ENCODE data around the gene PSME2. TPM values are rescaled to one million over a fixed set of nuclear protein-coding genes. Genes with fewer than 3 reads are reported as not detected.

Gene PSME2
- total RNA-seq, 8 experiments from 2014 or later = 77.2 to 504 (median 129) TPM

GRCh38 chr14:24144451-24144850, 2.0 kb downstream of the PSME2 start:
- 40 to 100% (median 100%) methylated on average over 1 of the region's 1 CpG; no CpG with 5 or more reads in 3 of the 10 experiments for WGBS, 10 experiments
- no peak for ATAC-seq (replicated peaks in 6 of 8)
- Histone ChIP-seq H3K4me3 (no peak overlapping the region), H3K27ac (no peak overlapping the region), H3K4me1 (replicated peaks in 1 of 2) (peaks cover 13 to 14% of the 10 kb centered on the region in 2 donors)
- in situ Hi-C loops (cut with MboI; ENCODE audit: low pct_unique_long_range_greater_than_20kb in 2 of 9, low sequenced_read_pairs in 9 of 9, unreplicated experiment in 9 of 9) = no loop called here

GRCh38 chr14:24143511-24143910, 2.9 kb downstream of the PSME2 start:
- no peak overlapping the region for H3K27ac ChIP-seq
- WGBS, 10 experiments = no CpG with 5 or more reads among the region's 2 CpGs
- H3K4me1 ChIP-seq (replicated peaks in 1 of 2) = peaks cover 12 to 14% of the 10 kb centered on the region in 2 donors
- no peak overlapping the region for H3K4me3 ChIP-seq
- in situ Hi-C loops (cut with MboI; ENCODE audit: low pct_unique_long_range_greater_than_20kb in 2 of 9, low sequenced_read_pairs in 9 of 9, unreplicated experiment in 9 of 9) = no loop called here
- no peak for ATAC-seq (replicated peaks in 6 of 8)

GRCh38 chr14:24141097-24141880, 5.1 kb downstream of the PSME2 start, which contains the start of gene EMC9:
Gene EMC9, minus strand, starts transcription at chr14:24141591. Its CDS starts 287 bp downstream, at chr14:24141304.
- ATAC-seq (replicated peaks in 6 of 8) = peak; percentile 85 to 92 (median 90)
- 0 to 3% (median 0%) methylated on average over 2 to 11 of the region's 65 CpGs; no CpG with 5 or more reads in 7 of the 10 experiments for WGBS, 10 experiments
- Histone ChIP-seq H3K27ac (peak within 1 kb of the TSS; percentile 58 to 81), H3K4me1 (replicated peaks in 1 of 2) (peaks cover 10 to 12% of the 10 kb centered on the region in 2 donors), H3K4me3 (peak within 1 kb of the TSS; percentile 60 to 77 (median 74))
- in situ Hi-C loops (cut with MboI; ENCODE audit: low pct_unique_long_range_greater_than_20kb in 2 of 9, low sequenced_read_pairs in 9 of 9, unreplicated experiment in 9 of 9) = no loop called here

GRCh38 chr14:24139272-24139934, 7.0 kb downstream of the PSME2 start:
- in situ Hi-C loops (cut with MboI; ENCODE audit: low pct_unique_long_range_greater_than_20kb in 2 of 9, low sequenced_read_pairs in 9 of 9, unreplicated experiment in 9 of 9) = no loop called here
- H3K4me1 ChIP-seq (replicated peaks in 1 of 2) = peaks cover 6 to 12% of the 10 kb centered on the region in 2 donors
- 78 to 98% (median 88%) methylated on average over 1 to 7 of the region's 9 CpGs; no CpG with 5 or more reads in 6 of the 10 experiments for WGBS, 10 experiments
- H3K27ac ChIP-seq = no peak overlapping the region
- no peak for ATAC-seq (replicated peaks in 6 of 8)
- H3K4me3 ChIP-seq = peak overlapping the region in 2 of 5 donors; percentile 74

- no peak overlapping the region for H3K4me3 ChIP-seq
- peaks cover 6 to 12% of the 10 kb centered on the region in 2 donors for H3K4me1 ChIP-seq (replicated peaks in 1 of 2)
- ATAC-seq (replicated peaks in 6 of 8) = no peak
- 60 to 100% (median 86%) methylated on average over 1 to 7 of the region's 13 CpGs; no CpG with 5 or more reads in 2 of the 10 experiments for WGBS, 10 experiments
- in situ Hi-C loops (cut with MboI; ENCODE audit: low pct_unique_long_range_greater_than_20kb in 2 of 9, low sequenced_read_pairs in 9 of 9, unreplicated experiment in 9 of 9) = no loop called here
- no peak overlapping the region for H3K27ac ChIP-seq
These were observed 7.8 kb downstream of the PSME2 start for GRCh38 chr14:24138396-24139271.

- WGBS, 10 experiments = 50 to 100% (median 95%) methylated on average over 1 to 4 of the region's 8 CpGs; no CpG with 5 or more reads in 4 of the 10 experiments
- H3K4me1 ChIP-seq (replicated peaks in 1 of 2) = peaks cover 6 to 12% of the 10 kb centered on the region in 2 donors
- ATAC-seq (replicated peaks in 6 of 8) = no peak
- H3K4me3 ChIP-seq = no peak overlapping the region
- H3K27ac ChIP-seq = no peak overlapping the region
- in situ Hi-C loops (cut with MboI; ENCODE audit: low pct_unique_long_range_greater_than_20kb in 2 of 9, low sequenced_read_pairs in 9 of 9, unreplicated experiment in 9 of 9) = no loop called here
These were observed 8.6 kb downstream of the PSME2 start for GRCh38 chr14:24137529-24138395.

GRCh38 chr14:24136684-24137528, 9.5 kb downstream of the PSME2 start:
- no peak for ATAC-seq (replicated peaks in 6 of 8)
- WGBS, 10 experiments = 20 to 100% (median 82%) methylated on average over 1 to 4 of the region's 13 CpGs; no CpG with 5 or more reads in 2 of the 10 experiments
- Histone ChIP-seq H3K4me3 (peak overlapping the region; percentile 52 to 95 (median 59)), H3K27ac (peak overlapping the region in 1 of 2 donors; percentile 69), H3K4me1 (replicated peaks in 1 of 2) (peaks cover 6 to 8% of the 10 kb centered on the region in 2 donors)
- in situ Hi-C loops (cut with MboI; ENCODE audit: low pct_unique_long_range_greater_than_20kb in 2 of 9, low sequenced_read_pairs in 9 of 9, unreplicated experiment in 9 of 9) = no loop called here

GRCh38 chr14:24135834-24136683, 10.4 kb downstream of the PSME2 start, which contains the start of gene PSME1:
Gene PSME1, plus strand, starts transcription at chr14:24136194. Its CDS starts 69 bp downstream, at chr14:24136263.
- H3K27ac ChIP-seq = peak within 1 kb of the TSS; percentile 29 to 69
- WGBS, 10 experiments = 0% methylated on average over 1 of the region's 75 CpGs; no CpG with 5 or more reads in 9 of the 10 experiments
- in situ Hi-C loops (cut with MboI; ENCODE audit: low pct_unique_long_range_greater_than_20kb in 2 of 9, low sequenced_read_pairs in 9 of 9, unreplicated experiment in 9 of 9) = no loop called here
- peak within 1 kb of the TSS; percentile 52 to 95 (median 59) for H3K4me3 ChIP-seq
- peaks cover 6 to 8% of the 10 kb centered on the region in 2 donors for H3K4me1 ChIP-seq (replicated peaks in 1 of 2)
- peak; percentile 87 to 93 (median 90) for ATAC-seq (replicated peaks in 6 of 8)

- no peak for ATAC-seq (replicated peaks in 6 of 8)
- 0 to 40% (median 15%) methylated on average over 2 to 8 of the region's 9 CpGs; no CpG with 5 or more reads in 2 of the 10 experiments for WGBS, 10 experiments
- H3K4me1 ChIP-seq (replicated peaks in 1 of 2) = peaks cover 6 to 8% of the 10 kb centered on the region in 2 donors
- in situ Hi-C loops (cut with MboI; ENCODE audit: low pct_unique_long_range_greater_than_20kb in 2 of 9, low sequenced_read_pairs in 9 of 9, unreplicated experiment in 9 of 9) = no loop called here
- H3K4me3 ChIP-seq = peak overlapping the region; percentile 52 to 95 (median 59)
- peak overlapping the region; percentile 12 to 50 for H3K27ac ChIP-seq
These were observed 10.9 kb downstream of the PSME2 start for GRCh38 chr14:24135584-24135833.

GRCh38 chr14:24133735-24134134, 12.7 kb downstream of the PSME2 start:
- ATAC-seq (replicated peaks in 6 of 8) = no peak
- no peak overlapping the region for H3K4me3 ChIP-seq
- WGBS, 10 experiments = 73 to 100% (median 100%) methylated on average over 1 of the region's 1 CpG; no CpG with 5 or more reads in 5 of the 10 experiments
- no peak overlapping the region for H3K27ac ChIP-seq
- peaks cover 2 to 5% of the 10 kb centered on the region in 2 donors for H3K4me1 ChIP-seq (replicated peaks in 1 of 2)
- in situ Hi-C loops (cut with MboI; ENCODE audit: low pct_unique_long_range_greater_than_20kb in 2 of 9, low sequenced_read_pairs in 9 of 9, unreplicated experiment in 9 of 9) = no loop called here
